VCaP (cell line): Measurements from ENCODE around the gene SMIM32.

ENCODE experiments used
- H3K27ac ChIP-seq: fragments of 450-650 bp; 2 replicates; pipeline ENCODE4 v1.5.1; 2017
- CTCF ChIP-seq: fragments of 450-650 bp; conservative IDR thresholded peaks from 2 replicates; pipeline ENCODE4 v1.5.1; 2017; ENCODE audit warnings: mild to moderate bottlenecking, moderate library complexity

SMIM32 gene

GRCh38 chr5:136192526-136193321, at the start of gene SMIM32:
TSS of gene SMIM32 (minus strand) at chr5:136193162. CDS start at chr5:136192524, 638 bp downstream.
- peak within 1 kb of the TSS; percentile 94 for H3K27ac ChIP-seq
- peak; percentile 16; the same call in 1 of the 2 replicates for TF ChIP-seq CTCF

GRCh38 chr5:136242611-136243010, 49.6 kb upstream of the SMIM32 start:
- no peak for TF ChIP-seq CTCF
- H3K27ac ChIP-seq, result no peak overlapping the region

- no peak for TF ChIP-seq CTCF
- H3K27ac ChIP-seq, result no peak overlapping the region
Observed at GRCh38 chr5:136242136-136242535, 49.2 kb upstream of the SMIM32 start.

- no peak for TF ChIP-seq CTCF
- no peak overlapping the region for H3K27ac ChIP-seq
Observed at GRCh38 chr5:136240894-136241293, 47.9 kb upstream of the SMIM32 start.

GRCh38 chr5:136236479-136237083, 43.6 kb upstream of the SMIM32 start:
- no peak for TF ChIP-seq CTCF

GRCh38 chr5:136235321-136235720, 42.4 kb upstream of the SMIM32 start:
- TF ChIP-seq CTCF, result no peak
- no peak overlapping the region for H3K27ac ChIP-seq

More at GRCh38 chr5:136236479-136237083, 43.6 kb upstream of the SMIM32 start:
- no peak overlapping the region for H3K27ac ChIP-seq

- H3K27ac ChIP-seq, result no peak overlapping the region
- TF ChIP-seq CTCF, result no peak
Observed at GRCh38 chr5:136232316-136232715, 39.4 kb upstream of the SMIM32 start.
